SK-N-SH treated with all-trans-retinoic acid at 6 μM for 48 hours (cell line): ENCODE measurements around the gene ARHGDIA.

Source experiments
- ATAC-seq: fragments of 200-7000 bp; cut with Tn5 transposase; 3 replicates; pipeline ENCODE4 v1.9.1; 2020; ENCODE audit warnings: mild to moderate bottlenecking, moderate library complexity
- ARNTL ChIP-seq: fragments of 450-650 bp; formaldehyde crosslinking; IDR thresholded peaks from 2 replicates; pipeline ENCODE4 v1.5.0; 2020; ENCODE audit warnings: low read depth, mild to moderate bottlenecking, moderate library complexity, borderline replicate concordance
- BACH2 ChIP-seq: fragments of 250-450 bp; sonication (Bioruptor Pico); IDR thresholded peaks from 2 replicates; pipeline ENCODE4 v1.9.0; 2021; ENCODE audit warnings: mild to moderate bottlenecking, borderline replicate concordance
- CREB5 ChIP-seq: fragments of 250-450 bp; sonication (Bioruptor Pico); IDR thresholded peaks from 2 replicates; pipeline ENCODE4 v1.5.1; 2020; ENCODE audit warnings: low read depth, mild to moderate bottlenecking, moderate library complexity
- CSDC2 ChIP-seq: fragments of 250-450 bp; sonication (Bioruptor Pico); IDR thresholded peaks from 2 replicates; pipeline ENCODE4 v1.5.0; 2020; ENCODE audit warnings: mild to moderate bottlenecking, moderate library complexity
- CSRNP3 ChIP-seq: fragments of 250-450 bp; sonication (Bioruptor Pico); IDR thresholded peaks from 2 replicates; pipeline ENCODE4 v1.5.1; 2021; ENCODE audit warnings: mild to moderate bottlenecking, moderate library complexity
- ESRRG ChIP-seq: fragments of 250-450 bp; sonication (Bioruptor Pico); IDR thresholded peaks from 2 replicates; pipeline ENCODE4 v1.6.1; 2021; ENCODE audit warnings: mild to moderate bottlenecking
- GLIS3 ChIP-seq: fragments of 250-450 bp; sonication (Bioruptor Pico); IDR thresholded peaks from 2 replicates; pipeline ENCODE4 v1.5.0; 2020; ENCODE audit warnings: mild to moderate bottlenecking, moderate library complexity
- OSR1 ChIP-seq: fragments of 250-450 bp; sonication (Bioruptor Pico); IDR thresholded peaks from 2 replicates; pipeline ENCODE4 v1.8.0; 2022; ENCODE audit warnings: moderate library complexity, mild to moderate bottlenecking, inconsistent platforms
- PPARA ChIP-seq: fragments of 250-450 bp; sonication (Bioruptor Pico); IDR thresholded peaks from 2 replicates; pipeline ENCODE4 v1.5.0; 2020; ENCODE audit warnings: mild to moderate bottlenecking, borderline replicate concordance
- RARB ChIP-seq: fragments of 250-450 bp; sonication (Bioruptor Pico); IDR thresholded peaks from 2 replicates; pipeline ENCODE4 v1.8.0; 2021; ENCODE audit warnings: mild to moderate bottlenecking, moderate library complexity
- SNAI2 ChIP-seq: fragments of 250-450 bp; sonication (Bioruptor Pico); IDR thresholded peaks from 2 replicates; pipeline ENCODE4 v1.5.0; 2020; ENCODE audit warnings: mild to moderate bottlenecking, moderate library complexity
- TCF4 ChIP-seq: fragments of 250-450 bp; sonication (Bioruptor Pico); IDR thresholded peaks from 2 replicates; pipeline ENCODE4 v1.8.0; 2021; ENCODE audit warnings: mild to moderate bottlenecking, moderate library complexity, borderline replicate concordance
- TOX ChIP-seq: fragments of 250-450 bp; sonication (Bioruptor Pico); IDR thresholded peaks from 2 replicates; pipeline ENCODE4 v1.8.0; 2021; ENCODE audit warnings: mild to moderate bottlenecking, moderate library complexity, borderline replicate concordance
- TSHZ2 ChIP-seq: fragments of 250-450 bp; sonication (Bioruptor Pico); IDR thresholded peaks from 2 replicates; pipeline ENCODE4 v1.5.0; 2020; ENCODE audit warnings: mild to moderate bottlenecking, moderate library complexity
- ZC3H10 ChIP-seq: fragments of 250-450 bp; sonication (Bioruptor Pico); IDR thresholded peaks from 2 replicates; pipeline ENCODE4 v1.5.1; 2021; ENCODE audit warnings: mild to moderate bottlenecking, moderate library complexity
- ZFP3 ChIP-seq: fragments of 250-450 bp; sonication (Bioruptor Pico); IDR thresholded peaks from 2 replicates; pipeline ENCODE4 v1.5.0; 2020; ENCODE audit warnings: mild to moderate bottlenecking, moderate library complexity
- ZFP30 ChIP-seq: fragments of 450-650 bp; formaldehyde crosslinking; IDR thresholded peaks from 2 replicates; pipeline ENCODE4 v1.5.0; 2022; ENCODE audit warnings: mild to moderate bottlenecking, moderate library complexity
- ZNF565 ChIP-seq: fragments of 450-650 bp; formaldehyde crosslinking; conservative IDR thresholded peaks from 2 replicates; pipeline ENCODE4 v1.5.0; 2020; ENCODE audit warnings: low read depth, mild to moderate bottlenecking, moderate library complexity
- ZNF70 ChIP-seq: fragments of 450-650 bp; formaldehyde crosslinking; IDR thresholded peaks from 2 replicates; pipeline ENCODE4 v1.5.0; 2020; ENCODE audit warnings: mild to moderate bottlenecking, moderate library complexity
- ZNF8 ChIP-seq: fragments of 450-650 bp; formaldehyde crosslinking; IDR thresholded peaks from 2 replicates; pipeline ENCODE4 v1.5.0; 2020; ENCODE audit warnings: mild to moderate bottlenecking, moderate library complexity
- TF ChIP-seq, protein P1 (sequence below): fragments of 250-450 bp; sonication (Bioruptor Pico); IDR thresholded peaks from 2 replicates; pipeline ENCODE4 v1.8.0; 2020; ENCODE audit warnings: mild to moderate bottlenecking, moderate library complexity, borderline replicate concordance
- TF ChIP-seq, protein P2 (sequence below): fragments of 250-450 bp; sonication (Bioruptor Pico); IDR thresholded peaks from 2 replicates; pipeline ENCODE4 v1.8.0; 2021; ENCODE audit warnings: low read depth, mild to moderate bottlenecking, moderate library complexity, borderline replicate concordance

The ARHGDIA gene

DNA sequence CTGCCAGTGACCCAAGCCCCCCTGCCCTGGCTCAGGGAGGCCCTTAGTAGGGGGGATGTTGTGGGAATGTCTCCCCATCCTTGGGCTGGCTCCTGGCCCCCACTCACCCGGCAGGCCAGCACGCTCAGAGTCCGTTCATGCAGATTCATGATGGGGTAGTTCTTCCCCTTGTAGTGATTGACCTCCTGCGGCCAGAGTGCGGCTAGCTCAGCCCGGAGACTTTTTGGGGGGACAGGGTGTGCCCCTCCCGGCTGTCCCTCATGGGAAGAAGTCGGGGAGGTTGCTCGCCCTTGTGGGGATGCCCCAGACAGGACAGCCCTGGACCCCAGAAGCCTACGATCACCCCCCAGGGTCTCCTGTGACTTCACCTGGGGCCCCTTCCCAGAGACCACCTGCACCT is 34.9 kb upstream of the ARHGDIA start:
- TF ChIP-seq, protein P1, sequence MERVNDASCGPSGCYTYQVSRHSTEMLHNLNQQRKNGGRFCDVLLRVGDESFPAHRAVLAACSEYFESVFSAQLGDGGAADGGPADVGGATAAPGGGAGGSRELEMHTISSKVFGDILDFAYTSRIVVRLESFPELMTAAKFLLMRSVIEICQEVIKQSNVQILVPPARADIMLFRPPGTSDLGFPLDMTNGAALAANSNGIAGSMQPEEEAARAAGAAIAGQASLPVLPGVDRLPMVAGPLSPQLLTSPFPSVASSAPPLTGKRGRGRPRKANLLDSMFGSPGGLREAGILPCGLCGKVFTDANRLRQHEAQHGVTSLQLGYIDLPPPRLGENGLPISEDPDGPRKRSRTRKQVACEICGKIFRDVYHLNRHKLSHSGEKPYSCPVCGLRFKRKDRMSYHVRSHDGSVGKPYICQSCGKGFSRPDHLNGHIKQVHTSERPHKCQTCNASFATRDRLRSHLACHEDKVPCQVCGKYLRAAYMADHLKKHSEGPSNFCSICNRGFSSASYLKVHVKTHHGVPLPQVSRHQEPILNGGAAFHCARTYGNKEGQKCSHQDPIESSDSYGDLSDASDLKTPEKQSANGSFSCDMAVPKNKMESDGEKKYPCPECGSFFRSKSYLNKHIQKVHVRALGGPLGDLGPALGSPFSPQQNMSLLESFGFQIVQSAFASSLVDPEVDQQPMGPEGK (CRISPR knock-in tag) = no peak
- no peak for TF ChIP-seq ARNTL (CRISPR knock-in tag)
- no peak for TF ChIP-seq OSR1 (CRISPR knock-in tag)
- TF ChIP-seq CSRNP3 (CRISPR knock-in tag) = no peak
- TF ChIP-seq BACH2 (CRISPR knock-in tag) = no peak
- no peak for TF ChIP-seq ZC3H10 (CRISPR knock-in tag)
- no peak for TF ChIP-seq ESRRG (CRISPR knock-in tag)
- TF ChIP-seq GLIS3 (CRISPR knock-in tag) = no peak
- no peak for TF ChIP-seq TOX
- no peak for TF ChIP-seq PPARA
- TF ChIP-seq ZNF565 (CRISPR knock-in tag) = no peak
- no peak for TF ChIP-seq ZFP3 (CRISPR knock-in tag)
- no peak for TF ChIP-seq ZFP30 (CRISPR knock-in tag)
- no peak for TF ChIP-seq ZNF8 (CRISPR knock-in tag)
- no peak for TF ChIP-seq SNAI2 (CRISPR knock-in tag)
- ATAC-seq = no peak

- no peak for ATAC-seq
- TF ChIP-seq ZNF565 (CRISPR knock-in tag) = no peak
- TF ChIP-seq PPARA = no peak
- no peak for TF ChIP-seq ZC3H10 (CRISPR knock-in tag)
- no peak for TF ChIP-seq GLIS3 (CRISPR knock-in tag)
- TF ChIP-seq CSDC2 (CRISPR knock-in tag) = no peak
- no peak for TF ChIP-seq ZNF8 (CRISPR knock-in tag)
- no peak for TF ChIP-seq TSHZ2 (CRISPR knock-in tag)
- TF ChIP-seq CSRNP3 (CRISPR knock-in tag) = no peak
- no peak for TF ChIP-seq ZNF70 (CRISPR knock-in tag)
These were observed 34.3 kb upstream of the ARHGDIA start for GRCh38 chr17:81905424-81905875.

DNA sequence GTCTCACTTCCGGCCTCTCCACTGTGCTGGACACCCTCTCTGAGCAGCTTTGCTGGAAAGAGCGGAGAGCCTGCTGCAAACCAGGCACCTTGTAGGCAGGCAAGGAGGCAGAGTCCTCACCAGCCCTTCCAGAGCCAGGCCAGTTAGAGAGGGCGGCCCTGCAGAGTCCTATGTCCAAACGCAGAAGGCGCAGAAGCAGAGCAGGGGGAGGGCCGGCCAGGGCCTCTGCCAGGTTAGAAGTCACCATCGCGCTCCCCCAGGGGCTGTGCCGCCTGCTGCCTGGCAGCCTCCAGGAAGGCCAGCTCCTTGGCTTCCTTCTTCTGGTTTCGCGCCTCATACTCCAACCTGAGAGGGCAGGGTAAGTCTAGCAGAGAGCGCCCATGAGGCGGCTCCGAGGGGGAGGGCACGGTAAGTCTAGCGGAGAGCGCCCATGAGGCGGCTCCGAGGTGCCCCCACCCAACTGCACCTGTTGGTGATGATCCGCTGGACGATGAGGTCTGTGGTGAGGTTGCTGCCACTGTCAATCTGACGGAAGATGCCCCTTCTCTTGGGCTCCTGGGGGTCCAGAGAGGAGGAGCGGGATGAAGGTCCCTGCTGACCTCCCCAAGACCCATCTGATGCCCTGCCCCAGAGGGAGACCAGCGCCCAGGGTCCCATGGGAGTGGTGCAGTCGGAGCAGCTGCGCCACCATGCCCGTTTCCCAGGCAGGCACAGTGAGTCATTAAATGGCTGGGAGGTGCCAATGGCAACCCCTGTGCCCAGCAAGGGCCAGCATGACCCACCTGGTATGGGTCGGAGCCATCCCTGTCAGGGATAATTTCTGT is 33.7 kb upstream of the ARHGDIA start:
- ATAC-seq = no peak
- TF ChIP-seq BACH2 (CRISPR knock-in tag) (no peak), ZC3H10 (CRISPR knock-in tag) (no peak), TSHZ2 (CRISPR knock-in tag) (no peak), ESRRG (CRISPR knock-in tag) (no peak), RARB (CRISPR knock-in tag) (no peak), CREB5 (CRISPR knock-in tag) (no peak), TOX (no peak), OSR1 (CRISPR knock-in tag) (no peak), ZFP30 (CRISPR knock-in tag) (no peak), CSDC2 (CRISPR knock-in tag) (no peak), ZFP3 (CRISPR knock-in tag) (no peak), TCF4 (no peak), ZNF565 (CRISPR knock-in tag) (no peak)
- TF ChIP-seq, protein P2, sequence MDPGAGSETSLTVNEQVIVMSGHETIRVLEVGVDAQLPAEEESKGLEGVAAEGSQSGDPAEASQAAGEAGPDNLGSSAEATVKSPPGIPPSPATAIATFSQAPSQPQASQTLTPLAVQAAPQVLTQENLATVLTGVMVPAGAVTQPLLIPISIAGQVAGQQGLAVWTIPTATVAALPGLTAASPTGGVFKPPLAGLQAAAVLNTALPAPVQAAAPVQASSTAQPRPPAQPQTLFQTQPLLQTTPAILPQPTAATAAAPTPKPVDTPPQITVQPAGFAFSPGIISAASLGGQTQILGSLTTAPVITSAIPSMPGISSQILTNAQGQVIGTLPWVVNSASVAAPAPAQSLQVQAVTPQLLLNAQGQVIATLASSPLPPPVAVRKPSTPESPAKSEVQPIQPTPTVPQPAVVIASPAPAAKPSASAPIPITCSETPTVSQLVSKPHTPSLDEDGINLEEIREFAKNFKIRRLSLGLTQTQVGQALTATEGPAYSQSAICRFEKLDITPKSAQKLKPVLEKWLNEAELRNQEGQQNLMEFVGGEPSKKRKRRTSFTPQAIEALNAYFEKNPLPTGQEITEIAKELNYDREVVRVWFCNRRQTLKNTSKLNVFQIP (CRISPR knock-in tag) = no peak
